ES-I3 (cell line): ENCODE results near the gene RAB21.

Experiments used
- H3K36me3 ChIP-seq: 2 replicates; pipeline ENCODE4 v1.6.1; 2013; ENCODE audit warnings: mild to moderate bottlenecking, low read length, control low read depth, moderate library complexity; ENCODE audit not compliant: insufficient read depth
- H3K4me1 ChIP-seq: 2 replicates; pipeline ENCODE4 v1.6.1; 2013; ENCODE audit warnings: mild to moderate bottlenecking, control low read depth, low read length; ENCODE audit not compliant: insufficient read depth
- H3K9ac ChIP-seq: 2 replicates; pipeline ENCODE4 v1.6.1; 2013; ENCODE audit warnings: low read depth, mild to moderate bottlenecking, low read length, moderate library complexity
- H3K9me3 ChIP-seq: 2 replicates; pipeline ENCODE4 v1.6.1; 2013; ENCODE audit warnings: mild to moderate bottlenecking, low read length, moderate library complexity; ENCODE audit not compliant: control insufficient read depth, insufficient read depth

RAB21 gene

GRCh38 chr12:71764587-71765321 is 10.1 kb downstream of the RAB21 start:
- H3K36me3 ChIP-seq = no peaks in the 10 kb centered on the region
- no peak overlapping the region for H3K9ac ChIP-seq
- H3K9me3 ChIP-seq = no peaks in the 10 kb centered on the region
- 0 out of 2 replicates have a peak, but pooled peaks cover 4% of the 10 kb centered on the region for H3K4me1 ChIP-seq

DNA sequence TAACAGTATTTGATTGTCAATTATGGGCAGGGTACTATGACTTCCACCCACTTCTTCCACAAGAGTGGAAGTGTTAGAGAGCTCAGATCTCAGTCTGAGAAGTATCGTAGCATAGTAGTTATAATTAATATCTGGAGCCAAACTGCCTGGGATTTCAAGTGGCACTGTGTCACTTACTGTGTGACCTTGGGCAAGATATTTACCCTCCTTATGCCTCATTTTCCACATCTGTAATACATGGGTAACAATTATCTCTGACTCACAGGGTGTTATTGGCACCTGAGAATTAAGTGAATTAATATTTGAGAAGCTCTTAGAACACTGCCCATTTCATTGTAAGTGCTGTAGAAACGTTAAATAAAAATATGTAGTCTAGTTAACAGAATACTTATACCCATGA is 11.5 kb downstream of the RAB21 start:
- Histone ChIP-seq H3K36me3 (no peaks in the 10 kb centered on the region; the same call in 1 of the 2 replicates), H3K9ac (no peak overlapping the region), H3K9me3 (no peaks in the 10 kb centered on the region), H3K4me1 (0 out of 2 replicates have a peak, but pooled peaks cover 4% of the 10 kb centered on the region)

DNA sequence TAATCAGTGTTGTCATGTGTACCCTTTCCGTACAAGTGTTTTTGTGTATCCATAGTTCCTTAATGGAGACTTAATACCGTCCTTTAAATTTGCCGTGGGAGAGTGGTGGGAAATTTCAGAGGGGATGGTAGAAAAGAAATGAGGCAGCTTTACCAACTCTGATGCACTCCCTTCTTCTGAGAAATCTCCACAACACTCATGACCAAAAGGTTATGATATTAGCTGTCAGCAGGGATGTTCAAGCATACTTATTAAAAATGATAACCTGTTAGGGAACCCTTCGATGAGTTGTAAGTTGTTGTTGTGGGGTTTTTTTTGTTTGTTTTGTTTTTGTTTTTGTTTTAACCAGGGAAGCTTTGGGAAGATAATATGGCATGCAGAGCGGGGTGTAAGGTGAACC is 12.5 kb downstream of the RAB21 start:
- Histone ChIP-seq H3K9me3 (no peaks in the 10 kb centered on the region), H3K9ac (no peak overlapping the region), H3K4me1 (0 out of 2 replicates have a peak, but pooled peaks cover 4% of the 10 kb centered on the region), H3K36me3 (peaks cover 3% of the 10 kb centered on the region)

DNA sequence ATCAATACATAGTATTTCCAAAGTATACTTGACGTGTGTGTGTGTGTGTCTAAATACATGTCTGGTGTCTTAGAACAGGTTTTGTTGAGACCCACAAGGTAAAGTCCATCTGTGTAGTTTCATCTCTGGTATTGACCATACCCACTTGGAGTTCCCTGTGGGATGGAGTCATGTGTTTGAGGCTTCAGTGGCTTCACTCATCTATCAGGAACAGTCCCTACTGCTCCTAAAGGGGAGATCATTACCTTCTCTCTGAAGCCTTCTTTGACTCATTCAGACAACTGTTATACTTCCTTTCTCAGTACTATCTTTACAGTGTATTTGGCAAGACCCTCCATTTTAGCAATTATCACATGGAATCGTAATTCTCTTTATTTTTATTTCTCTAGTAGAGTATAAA is 14.2 kb downstream of the RAB21 start:
- Histone ChIP-seq H3K36me3 (peaks cover 8% of the 10 kb centered on the region), H3K9me3 (no peaks in the 10 kb centered on the region), H3K4me1 (0 out of 2 replicates have a peak, but pooled peaks cover 4% of the 10 kb centered on the region), H3K9ac (no peak overlapping the region)

GRCh38 chr12:71771069-71771468 is 16.4 kb downstream of the RAB21 start:
- Histone ChIP-seq H3K36me3 (peaks cover 8% of the 10 kb centered on the region), H3K9me3 (no peaks in the 10 kb centered on the region), H3K4me1 (no peaks in the 10 kb centered on the region), H3K9ac (no peak overlapping the region)

- H3K9ac ChIP-seq = no peak overlapping the region
- peaks cover 8% of the 10 kb centered on the region for H3K36me3 ChIP-seq
- H3K9me3 ChIP-seq = no peaks in the 10 kb centered on the region
- no peaks in the 10 kb centered on the region for H3K4me1 ChIP-seq
Observed at GRCh38 chr12:71772735-71773134, 18.1 kb downstream of the RAB21 start.

GRCh38 chr12:71780237-71780822 is 25.7 kb downstream of the RAB21 start:
- peaks cover 5% of the 10 kb centered on the region for H3K36me3 ChIP-seq
- no peaks in the 10 kb centered on the region for H3K9me3 ChIP-seq
- no peak overlapping the region for H3K9ac ChIP-seq
- H3K4me1 ChIP-seq = no peaks in the 10 kb centered on the region

GRCh38 chr12:71782017-71782416 is 27.4 kb downstream of the RAB21 start:
- H3K36me3 ChIP-seq = peaks cover 8% of the 10 kb centered on the region
- H3K9ac ChIP-seq = no peak overlapping the region
- H3K9me3 ChIP-seq = no peaks in the 10 kb centered on the region
- H3K4me1 ChIP-seq = no peaks in the 10 kb centered on the region

- H3K36me3 ChIP-seq = peaks cover 8% of the 10 kb centered on the region
Observed at GRCh38 chr12:71786829-71787228, 32.2 kb downstream of the RAB21 start.

DNA sequence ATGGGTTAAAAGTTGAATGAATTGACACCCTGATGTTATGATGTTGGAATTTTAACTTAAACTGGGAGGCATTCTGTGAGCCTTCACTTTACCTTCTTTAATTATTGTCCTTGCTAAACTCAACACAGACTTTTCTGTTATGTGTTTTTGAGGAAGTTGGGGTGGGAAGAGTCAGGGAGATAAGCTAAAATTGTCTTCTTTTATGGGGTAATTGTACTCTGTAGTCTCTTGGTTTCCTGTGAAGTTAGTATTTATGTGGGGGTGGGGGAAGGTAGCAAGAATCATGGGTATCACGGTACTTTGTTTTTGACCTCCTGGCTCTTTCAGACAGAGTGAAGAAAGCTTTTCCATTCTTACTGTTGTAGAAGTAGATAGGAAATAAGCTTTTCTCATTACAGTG is 32.9 kb downstream of the RAB21 start:
- no peaks in the 10 kb centered on the region for H3K4me1 ChIP-seq
- peaks cover 8% of the 10 kb centered on the region for H3K36me3 ChIP-seq
- no peaks in the 10 kb centered on the region for H3K9me3 ChIP-seq
- no peak overlapping the region for H3K9ac ChIP-seq

More at GRCh38 chr12:71786829-71787228, 32.2 kb downstream of the RAB21 start:
- Histone ChIP-seq H3K4me1 (no peaks in the 10 kb centered on the region), H3K9me3 (no peaks in the 10 kb centered on the region), H3K9ac (no peak overlapping the region)

- H3K9me3 ChIP-seq = no peaks in the 10 kb centered on the region
- H3K9ac ChIP-seq = no peak overlapping the region
- H3K4me1 ChIP-seq = no peaks in the 10 kb centered on the region
- H3K36me3 ChIP-seq = peaks cover 3% of the 10 kb centered on the region
Observed at GRCh38 chr12:71790331-71790730, 35.7 kb downstream of the RAB21 start.

DNA sequence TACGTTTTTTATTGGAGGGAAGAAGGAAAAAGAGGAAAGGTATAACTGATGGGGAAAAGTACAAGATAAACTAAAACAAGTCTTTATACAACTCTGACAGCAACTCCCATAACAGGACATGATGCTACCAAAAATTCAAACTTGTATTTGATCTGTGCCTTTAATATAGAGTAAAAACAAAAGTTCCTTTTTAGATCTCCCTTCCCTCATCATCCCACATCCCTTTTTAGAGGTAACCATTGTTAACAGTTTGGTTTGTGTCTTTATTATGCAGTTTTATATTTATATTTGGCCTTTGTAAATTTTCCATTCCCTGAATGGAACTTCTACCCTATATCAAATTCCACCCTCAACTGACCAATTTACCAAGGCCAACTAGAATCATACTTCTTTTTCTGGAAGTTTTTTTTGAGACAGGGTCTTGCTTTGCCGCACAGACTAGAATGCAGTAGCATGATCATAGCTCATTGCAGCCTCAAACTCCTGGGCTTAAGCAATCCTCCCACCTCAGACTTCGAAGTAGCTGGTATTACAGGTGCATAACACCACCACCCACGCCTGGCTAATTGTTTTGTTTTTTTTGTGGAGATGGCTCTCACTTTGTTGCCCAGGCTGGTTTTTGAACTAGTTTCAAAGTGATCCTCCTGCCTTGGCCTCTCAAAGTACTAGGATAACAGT is 36.9 kb downstream of the RAB21 start:
- no peaks in the 10 kb centered on the region for H3K9me3 ChIP-seq
- H3K4me1 ChIP-seq = no peaks in the 10 kb centered on the region
- H3K9ac ChIP-seq = no peak overlapping the region
- no peaks in the 10 kb centered on the region for H3K36me3 ChIP-seq

DNA sequence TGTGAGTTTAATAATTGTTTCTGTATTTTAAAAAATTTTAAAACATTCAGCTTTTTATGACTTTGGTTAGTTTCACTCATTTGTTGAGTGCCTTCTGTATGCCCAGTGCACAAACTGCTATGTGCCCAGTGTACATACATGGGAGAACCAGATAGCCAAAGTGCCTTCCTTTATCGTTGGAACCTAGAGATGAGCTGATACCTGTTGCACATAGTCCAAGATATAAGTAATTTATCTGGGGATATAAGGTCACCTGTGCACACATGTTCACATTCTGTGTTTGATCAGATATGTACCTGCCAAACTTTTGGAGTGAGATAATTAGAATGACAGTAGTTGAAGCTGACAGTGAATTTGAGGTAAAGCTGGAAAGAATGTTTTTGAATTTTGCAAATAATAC is 37.9 kb downstream of the RAB21 start:
- no peaks in the 10 kb centered on the region for H3K4me1 ChIP-seq
- no peaks in the 10 kb centered on the region for H3K36me3 ChIP-seq
- no peak overlapping the region for H3K9ac ChIP-seq
- H3K9me3 ChIP-seq = no peaks in the 10 kb centered on the region

DNA sequence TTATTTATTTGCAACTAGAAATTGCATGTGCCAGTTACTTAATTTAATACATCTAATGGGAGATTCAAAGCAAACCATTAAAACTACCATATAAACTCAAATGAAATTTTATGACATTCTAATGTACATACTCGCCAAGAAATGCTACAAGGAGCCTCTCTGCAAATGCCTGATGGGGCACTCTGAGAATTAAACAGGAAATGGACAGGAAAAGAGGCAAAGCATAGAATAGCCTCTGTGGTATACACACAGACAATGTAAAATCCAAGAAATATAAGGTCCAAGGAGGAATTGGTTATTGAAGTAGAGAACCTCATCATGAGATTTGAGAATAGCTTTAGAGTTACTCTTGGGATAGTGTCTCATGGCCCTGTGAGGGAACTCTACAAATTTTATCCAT is 41.2 kb downstream of the RAB21 start:
- Histone ChIP-seq H3K36me3 (no peaks in the 10 kb centered on the region), H3K9me3 (no peaks in the 10 kb centered on the region), H3K9ac (no peak overlapping the region), H3K4me1 (no peaks in the 10 kb centered on the region)

GRCh38 chr12:71797531-71797930 is 42.9 kb downstream of the RAB21 start:
- H3K9ac ChIP-seq = no peak overlapping the region
- H3K4me1 ChIP-seq = no peaks in the 10 kb centered on the region
- no peaks in the 10 kb centered on the region for H3K9me3 ChIP-seq
- no peaks in the 10 kb centered on the region for H3K36me3 ChIP-seq
